HG02678 (cell line): ENCODE measurements around the gene STEAP1B.

Source experiments
- ATAC-seq: cut with Tn5 transposase; IDR thresholded peaks from one replicate; pipeline ENCODE4 v1.9.1; 2021; ENCODE audit warnings: mild to moderate bottlenecking, moderate library complexity; ENCODE audit not compliant: unreplicated experiment

Gene STEAP1B

GRCh38 chr7:22403344-22403743 lies 96.6 kb downstream of the STEAP1B start:
- no peak for ATAC-seq

GRCh38 chr7:22402250-22402649 lies 97.7 kb downstream of the STEAP1B start:
- ATAC-seq, result peak; percentile 40

GRCh38 chr7:22400936-22401553 lies 98.9 kb downstream of the STEAP1B start:
- no peak for ATAC-seq

GRCh38 chr7:22400150-22400814 lies 99.7 kb downstream of the STEAP1B start:
- no peak for ATAC-seq

- ATAC-seq, result no peak
These were observed 100.4 kb downstream of the STEAP1B start for GRCh38 chr7:22399546-22399945.

- no peak for ATAC-seq
These were observed 100.9 kb downstream of the STEAP1B start for GRCh38 chr7:22399091-22399490.

GRCh38 chr7:22397981-22398380 lies 102.0 kb downstream of the STEAP1B start:
- no peak for ATAC-seq

- ATAC-seq, result no peak
These were observed 104.8 kb downstream of the STEAP1B start for GRCh38 chr7:22395222-22395621.

- no peak for ATAC-seq
These were observed 105.2 kb downstream of the STEAP1B start for GRCh38 chr7:22394739-22395138.

- no peak for ATAC-seq
These were observed 105.9 kb downstream of the STEAP1B start for GRCh38 chr7:22393913-22394729.

- no peak for ATAC-seq
These were observed 109.5 kb downstream of the STEAP1B start for GRCh38 chr7:22390516-22390915.

- ATAC-seq, result no peak
These were observed 110.1 kb downstream of the STEAP1B start for GRCh38 chr7:22389892-22390291.

- no peak for ATAC-seq
These were observed 112.4 kb downstream of the STEAP1B start for GRCh38 chr7:22387583-22387982.

- peak; percentile 62 for ATAC-seq
These were observed 113.1 kb downstream of the STEAP1B start for GRCh38 chr7:22386865-22387264.

- peak; percentile 63 for ATAC-seq
These were observed 113.7 kb downstream of the STEAP1B start for GRCh38 chr7:22386206-22386858.

GRCh38 chr7:22385326-22385725 lies 114.7 kb downstream of the STEAP1B start:
- ATAC-seq, result no peak

- ATAC-seq, result no peak
These were observed 119.7 kb downstream of the STEAP1B start for GRCh38 chr7:22380333-22380732.

GRCh38 chr7:22378199-22378980 lies 121.6 kb downstream of the STEAP1B start:
- no peak for ATAC-seq

- no peak for ATAC-seq
These were observed 122.3 kb downstream of the STEAP1B start for GRCh38 chr7:22377703-22378102.

- ATAC-seq, result no peak
These were observed 124.5 kb downstream of the STEAP1B start for GRCh38 chr7:22375359-22376048.
